Skin of body (tissue), 2 donors: Measurements from ENCODE around the gene CLEC3B. TPM values are rescaled to one million over a fixed set of nuclear protein-coding genes. Genes with fewer than 3 reads are reported as not detected.

Source experiments
- DNase-seq: peaks from one replicate; lab custom pipeline; 2025; lab: John Stamatoyannopoulos, UW
- total RNA-seq: library from RNA; depleted of rRNA; stranded (reverse); fragments of >200 nt; gene quantifications from one replicate; pipeline ENCODE4 v1.2.3, GENCODE V29; 2014

Gene CLEC3B
- total RNA-seq, 1 donor from 2014 or later, result 54.6 TPM

DNA sequence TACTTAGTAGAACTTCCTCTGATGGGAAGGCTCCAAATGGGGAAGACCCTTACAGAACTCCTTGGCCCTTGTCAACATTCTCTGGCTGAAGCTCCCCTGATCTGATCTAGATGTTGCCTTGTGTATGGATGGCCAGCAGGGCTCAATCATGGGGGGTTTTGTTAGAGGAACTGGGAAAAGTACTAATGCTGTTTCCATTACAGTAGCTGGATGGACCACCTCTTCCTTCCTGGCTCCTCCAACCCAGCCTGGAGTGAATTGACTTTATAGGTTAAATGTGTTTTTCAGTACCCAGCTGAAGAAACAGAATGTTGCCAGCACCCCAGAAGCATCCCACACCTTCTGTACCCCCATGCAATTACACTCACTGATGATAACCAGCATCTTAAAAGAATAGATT, 22.7 kb upstream of the CLEC3B start:
- no peak for DNase-seq

DNA sequence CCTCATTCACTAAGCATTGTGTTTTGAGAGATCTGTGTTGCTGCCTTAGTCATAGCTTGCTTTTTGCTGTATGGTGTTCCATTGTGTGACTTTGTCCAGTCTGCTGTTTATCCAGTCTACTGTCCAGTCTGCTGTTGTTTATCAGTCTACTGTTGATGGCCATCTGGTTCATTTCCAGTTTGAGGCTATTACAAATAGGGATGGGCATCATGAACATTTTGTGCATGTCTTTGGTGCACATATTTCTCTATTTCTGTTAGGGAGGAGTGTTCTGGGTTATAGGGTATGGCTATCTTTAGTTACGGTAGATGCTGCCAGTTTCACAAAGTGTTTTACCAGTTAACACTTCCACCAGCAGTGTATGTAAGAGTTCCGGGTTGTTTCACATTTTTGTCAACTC, 22.2 kb upstream of the CLEC3B start:
- no peak for DNase-seq

DNA sequence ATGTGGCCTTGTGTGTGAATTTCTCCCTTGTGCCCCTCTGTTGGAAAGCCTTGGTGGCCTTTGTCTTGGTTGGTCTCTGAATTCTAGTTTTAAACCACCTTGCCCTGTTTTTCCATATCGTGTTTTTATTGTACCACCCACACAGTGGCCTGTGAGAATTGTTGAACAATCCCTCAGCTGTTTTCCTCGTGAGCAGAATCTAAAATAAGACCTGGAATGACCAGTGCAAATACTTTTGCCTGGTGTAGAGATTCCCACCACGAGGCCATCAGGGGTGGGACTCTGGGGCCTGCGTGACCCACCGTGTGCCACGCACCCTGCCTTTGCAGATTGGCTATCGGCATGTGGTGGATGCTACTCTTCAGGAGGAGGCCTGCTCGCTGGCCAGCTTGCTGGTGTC, 19.0 kb upstream of the CLEC3B start:
- DNase-seq, result no peak

DNA sequence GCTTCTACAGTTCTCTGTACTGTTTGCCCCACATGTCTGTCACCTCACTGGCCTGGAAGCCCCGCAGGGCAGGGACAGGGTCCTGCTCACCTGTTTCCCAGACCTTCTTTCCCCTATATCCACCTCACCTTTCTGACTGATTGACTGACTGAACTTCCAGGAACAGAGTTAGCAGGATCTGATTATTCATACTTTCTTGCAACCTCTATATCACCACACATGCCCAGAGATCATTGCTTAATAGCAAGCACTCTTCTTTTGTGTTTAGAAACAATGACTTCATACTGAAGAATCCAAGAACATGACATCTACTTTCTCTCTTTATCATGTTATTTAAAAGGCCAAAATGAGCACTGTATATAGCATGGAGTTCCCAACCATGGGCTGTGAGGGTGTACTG, 18.0 kb upstream of the CLEC3B start:
- DNase-seq, result no peak

DNA sequence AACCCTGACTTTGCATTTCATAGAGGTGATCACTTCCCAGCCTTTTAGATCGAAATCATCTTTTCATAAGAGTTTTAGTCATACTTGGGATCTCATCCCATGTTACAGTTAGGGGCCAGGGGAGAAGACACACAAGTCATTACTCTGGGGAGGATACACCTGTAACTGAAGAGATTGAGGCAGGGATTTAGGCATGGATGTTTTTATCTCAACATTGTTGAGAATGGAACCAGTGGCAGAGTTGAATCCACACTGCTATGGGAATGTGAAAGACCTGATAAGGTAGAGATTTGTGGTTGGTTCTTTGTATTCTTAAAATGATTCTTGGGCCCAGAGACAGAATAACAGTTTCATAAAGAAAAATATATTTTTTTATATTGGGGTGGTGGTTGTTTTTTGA, 16.2 kb upstream of the CLEC3B start:
- DNase-seq, result no peak

DNA sequence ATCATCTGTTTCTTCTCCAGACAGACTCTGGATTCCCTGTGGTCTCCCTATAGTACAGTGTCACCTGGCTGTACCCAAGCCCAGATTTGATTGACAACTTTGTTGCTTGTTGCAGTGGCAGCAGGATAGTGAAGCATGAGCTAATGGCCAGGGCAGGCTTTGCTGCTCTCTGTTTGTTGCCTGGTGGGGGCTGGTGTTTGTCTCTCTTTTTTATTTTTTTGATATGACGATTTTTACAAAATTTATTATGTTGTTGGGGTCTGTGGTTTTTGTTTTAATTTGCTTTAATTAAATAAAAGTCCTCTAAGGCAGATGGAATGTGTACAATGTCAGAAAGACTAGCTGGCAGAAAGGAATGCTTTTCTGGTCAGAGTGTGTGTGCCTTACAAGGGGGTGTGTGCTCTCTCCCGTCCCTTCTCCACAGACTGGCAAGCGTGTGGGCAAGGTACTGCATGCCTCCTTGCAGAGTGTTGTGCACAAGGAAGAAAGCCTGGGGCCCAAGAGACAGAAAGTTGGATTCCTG, 15.2 kb upstream of the CLEC3B start:
- peak; percentile 77 for DNase-seq

DNA sequence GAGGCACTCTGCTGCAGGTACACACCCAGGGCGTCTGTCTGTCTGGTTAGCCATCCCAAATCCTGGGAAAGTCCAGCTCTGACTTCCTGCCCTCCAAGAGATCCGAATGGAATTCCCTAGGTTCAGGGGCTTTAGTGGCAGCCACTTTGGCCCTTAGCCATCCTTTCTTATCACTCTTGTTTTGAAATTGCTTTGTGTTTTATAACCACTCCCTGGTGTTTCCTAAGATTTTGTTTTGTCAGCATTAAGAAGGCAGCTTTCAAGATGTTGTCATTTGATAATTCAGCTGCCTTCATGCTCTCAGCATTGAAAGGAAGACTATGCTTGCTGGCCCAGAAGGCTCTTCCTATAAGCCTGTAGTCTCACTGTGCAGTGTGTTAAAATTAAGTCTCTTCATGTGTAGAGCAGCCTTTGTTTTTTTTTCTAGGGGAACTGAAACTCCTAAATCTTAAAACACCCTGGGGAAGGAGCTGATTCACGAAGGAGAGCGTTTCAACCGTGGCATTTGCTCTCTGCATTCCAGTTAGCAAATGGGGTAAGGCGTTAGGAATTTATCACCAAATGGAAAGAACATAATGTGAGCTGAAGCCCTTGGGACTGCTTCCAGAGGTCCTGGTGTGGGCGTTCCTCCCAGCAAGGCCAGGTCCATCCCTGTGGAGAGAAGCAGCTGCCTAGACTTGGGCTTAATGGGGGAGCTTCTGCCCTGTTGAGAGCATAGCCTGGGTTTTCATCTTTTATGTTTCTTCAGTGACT, 14.2 kb upstream of the CLEC3B start:
- peak; percentile 86 for DNase-seq

DNA sequence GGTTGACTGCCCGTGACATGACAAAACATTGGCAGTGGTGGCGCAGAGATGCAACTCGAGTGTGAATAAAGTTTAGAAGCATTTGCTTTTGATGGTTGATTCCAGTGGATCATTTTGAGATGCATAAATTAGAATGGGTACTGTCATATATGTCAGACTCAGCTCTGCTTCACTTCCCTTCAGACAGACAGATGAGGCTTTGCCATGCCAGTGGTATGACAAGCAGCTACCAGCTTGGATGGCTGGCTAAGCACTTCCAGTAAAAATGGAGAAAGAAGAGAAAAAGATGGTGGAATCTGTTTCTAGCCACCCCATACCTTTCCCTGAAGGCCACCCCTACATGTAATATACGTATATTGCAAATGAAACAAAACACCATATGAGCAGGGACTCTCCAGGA, 13.5 kb upstream of the CLEC3B start:
- no peak for DNase-seq

DNA sequence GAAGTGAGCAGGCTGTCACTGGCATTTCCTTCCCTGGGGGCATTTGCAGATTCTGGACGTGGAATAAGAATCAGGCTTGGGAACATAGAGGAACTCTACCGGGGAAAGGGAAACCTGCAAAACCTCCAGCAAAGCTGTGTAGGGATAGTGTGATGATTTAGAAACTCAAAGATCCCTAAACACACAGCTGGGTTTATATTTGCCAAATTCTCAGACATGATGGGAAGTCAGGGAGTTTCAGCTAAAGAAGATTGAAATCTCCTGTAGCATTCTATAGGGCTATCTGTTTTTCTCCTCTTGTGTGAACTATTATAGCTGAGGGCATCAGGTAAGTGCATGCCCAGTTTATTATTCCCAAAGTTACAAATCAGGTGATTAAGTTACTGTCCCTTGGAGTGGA, 9.2 kb upstream of the CLEC3B start:
- DNase-seq, result no peak

DNA sequence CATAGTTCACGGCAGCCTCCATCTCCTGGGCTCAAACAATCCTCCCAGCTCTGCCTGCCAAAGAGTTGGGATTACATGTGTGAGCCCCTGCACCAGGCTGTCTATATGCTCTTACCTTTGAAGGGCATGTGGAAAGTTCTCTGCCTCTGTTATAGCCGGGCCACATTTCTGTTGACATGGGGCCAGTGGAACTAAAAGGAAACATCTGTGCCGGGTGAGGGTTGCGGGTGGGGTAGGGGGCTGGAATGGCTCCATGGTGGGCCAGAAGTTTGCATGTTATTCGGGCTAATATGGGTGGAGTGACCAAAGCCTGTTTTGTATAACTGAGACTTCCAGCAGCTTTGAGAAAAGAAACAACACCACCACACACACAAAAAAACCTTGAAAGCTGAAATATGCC, 8.3 kb upstream of the CLEC3B start:
- peak; percentile 53 for DNase-seq

DNA sequence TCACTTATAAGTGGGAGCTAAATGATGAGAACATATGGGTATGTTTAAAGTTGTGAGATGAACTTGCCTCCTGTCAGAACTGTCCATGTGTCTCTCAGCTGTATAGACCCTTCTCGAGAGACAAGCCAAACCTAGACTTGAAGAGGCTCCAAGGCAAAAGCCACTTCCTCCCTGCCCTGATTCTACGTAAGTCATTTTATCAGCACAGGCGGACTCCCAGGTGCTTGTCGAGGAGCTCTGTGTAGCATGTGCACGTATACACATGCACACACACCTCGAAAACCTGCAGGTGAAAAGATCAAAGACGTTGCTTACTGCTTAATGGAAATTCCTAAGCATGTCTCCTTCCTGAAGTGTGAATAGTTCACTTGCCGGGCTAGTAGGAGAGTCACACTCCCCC, 5.6 kb upstream of the CLEC3B start:
- peak; percentile 71 for DNase-seq

DNA sequence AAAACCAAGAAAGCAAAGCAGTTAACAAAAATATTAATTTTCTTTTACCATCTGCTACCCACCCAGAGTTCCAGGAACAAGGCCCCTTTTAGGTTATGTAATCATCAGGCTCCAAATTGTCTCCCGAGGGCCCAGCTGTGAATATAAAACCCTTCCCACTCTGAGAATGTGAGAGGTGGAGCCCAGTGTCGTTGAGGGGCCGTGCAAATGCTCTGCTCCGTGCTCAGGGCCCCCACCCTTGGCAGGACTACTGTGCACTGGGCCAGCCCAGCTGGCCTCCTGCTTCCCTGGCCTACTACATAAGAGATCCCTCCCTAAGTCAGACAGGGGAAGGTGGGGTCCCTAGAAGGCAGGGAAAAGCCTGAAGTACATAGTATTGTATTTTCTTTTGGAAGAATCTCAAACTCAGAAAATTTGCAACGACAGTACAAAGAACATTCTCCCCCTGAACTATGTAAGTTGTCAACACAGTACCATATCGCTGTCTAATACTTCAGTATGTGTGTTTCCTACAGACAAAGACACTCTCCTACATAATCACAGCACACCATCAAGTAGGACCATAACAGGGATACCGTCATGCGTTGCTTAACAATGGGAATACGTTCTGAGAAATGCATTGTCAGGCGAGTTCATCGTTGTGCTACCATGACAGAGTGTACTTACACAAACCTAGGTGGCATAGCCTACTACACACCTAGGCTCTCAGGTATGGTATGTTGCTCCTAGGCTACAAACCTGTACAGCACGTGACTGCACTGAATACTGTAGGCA, 4.4 kb upstream of the CLEC3B start:
- peak; percentile 94 for DNase-seq

DNA sequence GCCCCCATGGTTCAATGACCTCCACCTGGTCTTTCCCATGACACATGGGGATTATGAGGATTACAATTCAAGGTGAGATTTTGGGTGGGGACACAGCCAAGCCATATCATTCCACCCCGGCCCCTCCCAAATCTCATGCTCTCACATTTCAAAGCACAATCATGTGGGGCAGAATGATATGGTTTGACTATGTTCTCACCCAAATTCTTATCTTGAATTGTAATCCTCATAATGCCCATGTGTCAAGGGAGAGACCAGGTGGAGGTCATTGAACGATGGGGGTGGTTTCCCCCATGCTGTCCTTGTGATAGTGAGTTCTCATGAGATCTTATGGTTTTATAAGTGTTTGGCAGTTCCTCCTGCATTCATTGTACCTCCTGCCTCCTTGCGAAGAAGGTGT, 2.4 kb upstream of the CLEC3B start:
- no peak for DNase-seq

DNA sequence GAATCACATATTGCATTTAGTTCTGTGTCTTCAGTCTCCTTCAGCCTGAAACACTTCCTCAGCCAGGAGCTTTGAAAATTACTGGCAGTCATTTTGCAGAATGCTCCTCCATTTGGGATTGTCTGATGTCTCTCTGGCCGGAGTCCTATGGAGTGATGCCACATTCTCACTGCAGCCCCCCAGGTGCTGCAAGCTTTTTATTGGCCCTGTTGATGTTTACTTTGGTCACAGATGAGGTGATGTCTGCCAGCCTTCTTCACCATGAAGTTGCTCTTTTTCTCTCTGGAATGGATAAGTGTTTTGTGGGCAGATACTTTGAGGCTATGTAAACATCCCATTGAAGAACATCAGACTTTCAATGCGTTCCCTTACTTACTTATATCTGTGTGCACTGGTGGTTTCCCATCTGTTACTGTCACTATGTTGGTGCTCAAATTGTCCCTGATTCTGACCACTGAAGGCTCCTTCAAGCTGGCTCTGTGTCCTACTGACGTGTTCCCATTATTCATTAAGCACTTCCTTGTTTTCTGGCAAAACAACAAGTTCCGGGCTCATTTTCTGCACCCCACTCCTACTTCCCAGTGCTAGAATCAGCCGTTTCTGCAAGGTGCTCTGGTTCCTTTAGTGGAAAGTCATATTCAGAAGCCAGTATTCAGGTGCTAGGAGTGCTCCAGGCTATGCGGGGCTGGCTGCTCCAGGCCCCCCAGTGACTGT, 1.4 kb upstream of the CLEC3B start:
- DNase-seq, result no peak

DNA sequence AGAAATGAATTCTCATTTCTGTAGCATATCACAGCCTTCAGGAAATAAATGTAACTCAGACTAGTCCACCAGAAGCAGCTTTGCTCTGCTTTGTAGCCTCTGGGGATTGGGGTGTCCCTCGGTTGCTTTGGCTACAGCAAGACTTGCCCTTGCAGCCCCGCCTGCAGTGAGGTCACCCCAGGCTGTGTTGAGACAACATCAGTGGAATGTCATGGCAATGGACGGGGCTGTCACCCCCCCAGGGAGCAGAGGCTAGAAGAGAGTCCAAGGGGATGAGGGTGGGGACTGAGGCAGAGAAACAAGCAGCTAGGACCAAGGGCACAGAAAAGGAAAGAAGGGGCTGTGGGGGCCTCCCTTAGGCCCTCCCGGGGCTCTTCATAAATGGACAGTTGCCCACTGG, 854 bp downstream of the CLEC3B start:
- peak; percentile 53 for DNase-seq

DNA sequence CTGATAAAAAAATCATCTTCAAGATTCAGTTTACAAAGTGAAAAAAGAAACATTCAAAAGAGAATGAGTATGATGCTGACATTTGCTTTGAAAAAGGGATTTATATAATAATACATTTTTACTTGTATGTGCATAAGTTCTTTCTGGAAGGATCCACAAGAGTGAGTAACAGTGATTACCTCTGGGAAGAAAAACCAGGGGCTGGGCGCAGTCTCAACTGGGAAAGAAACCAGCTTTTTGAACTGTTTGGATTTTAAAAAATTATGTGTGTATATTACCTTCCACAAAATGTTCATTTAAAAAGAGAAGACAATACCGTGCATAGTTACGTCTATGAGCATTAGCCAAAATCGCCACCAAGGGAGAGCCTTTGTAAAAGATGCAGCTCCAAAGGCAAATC, 1.3 kb downstream of the CLEC3B start:
- DNase-seq, result no peak

DNA sequence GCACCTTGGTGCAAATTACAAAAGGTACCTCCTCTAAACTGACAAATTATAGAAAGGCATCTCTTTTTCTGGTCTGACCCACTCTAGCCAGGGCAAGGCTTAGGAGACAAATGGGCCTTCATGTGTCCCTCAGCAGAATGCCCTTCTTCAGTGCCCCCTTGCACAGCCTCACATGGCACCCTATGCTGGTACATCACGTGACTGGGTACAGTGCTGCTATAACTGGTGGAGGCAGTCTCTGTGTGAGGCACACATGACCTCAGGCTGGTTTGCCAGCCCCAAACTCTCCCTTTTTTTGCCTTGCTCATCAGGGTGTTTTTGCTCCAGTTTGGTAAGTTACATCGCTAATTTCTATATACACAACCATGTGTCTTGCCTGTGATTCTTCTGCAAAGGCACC, 3.1 kb downstream of the CLEC3B start:
- DNase-seq, result no peak

DNA sequence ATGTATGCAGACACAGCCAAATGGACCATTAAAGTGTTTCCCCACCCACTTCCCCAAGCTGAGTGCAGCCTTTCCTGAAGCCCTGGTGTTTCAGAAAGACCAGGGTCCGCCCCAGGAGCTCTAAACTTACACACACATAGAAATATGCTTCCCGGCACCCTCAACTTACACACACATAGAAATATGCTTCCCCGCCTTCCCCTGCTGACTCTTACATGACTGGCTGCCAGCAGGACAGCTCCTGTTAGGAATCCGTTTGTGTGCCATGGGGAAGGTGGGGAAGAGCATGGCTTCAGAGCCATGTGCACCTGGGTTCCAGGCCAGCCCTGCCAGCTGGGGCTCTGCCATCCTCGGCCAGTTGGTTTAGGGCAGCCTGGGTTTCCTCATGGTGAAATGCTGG, 3.6 kb downstream of the CLEC3B start:
- peak; percentile 45 for DNase-seq

DNA sequence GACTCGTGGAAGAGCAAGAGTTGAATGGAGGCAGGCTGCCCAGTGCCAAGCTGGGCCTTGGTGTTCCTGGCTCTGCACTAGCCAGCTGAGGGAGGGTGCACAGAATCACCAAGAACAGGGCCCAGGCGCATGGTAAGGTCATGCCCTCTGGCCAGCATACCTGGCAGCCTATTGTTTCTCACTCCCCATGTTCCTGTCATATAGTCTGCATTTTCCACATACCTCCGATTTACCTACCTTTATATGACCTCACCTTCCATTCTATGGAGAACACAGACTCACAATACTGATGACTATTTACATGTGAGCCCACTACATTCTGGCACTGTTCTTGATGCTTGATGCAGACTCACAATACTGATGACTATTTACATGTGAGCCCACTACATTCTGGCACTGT, 5.4 kb downstream of the CLEC3B start:
- no peak for DNase-seq

DNA sequence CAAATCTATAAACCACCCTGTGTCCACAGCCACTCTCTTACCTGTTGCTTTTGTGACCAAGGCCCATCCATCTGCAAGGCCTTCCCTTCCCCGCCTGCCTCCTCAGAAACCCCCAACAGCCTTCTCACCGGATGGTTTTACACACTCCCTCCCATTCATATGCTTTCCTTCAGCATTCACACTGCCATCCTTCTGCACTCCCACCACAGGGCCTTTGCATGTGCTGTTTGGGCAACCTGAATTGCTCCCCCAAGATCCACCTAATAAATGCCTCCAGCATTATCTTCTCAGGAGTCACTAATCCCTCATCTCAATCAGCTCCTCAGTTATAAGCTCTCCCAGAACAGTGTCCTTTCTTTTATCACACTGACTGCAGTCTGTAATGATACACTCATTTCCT, 6.0 kb downstream of the CLEC3B start:
- DNase-seq, result no peak

DNA sequence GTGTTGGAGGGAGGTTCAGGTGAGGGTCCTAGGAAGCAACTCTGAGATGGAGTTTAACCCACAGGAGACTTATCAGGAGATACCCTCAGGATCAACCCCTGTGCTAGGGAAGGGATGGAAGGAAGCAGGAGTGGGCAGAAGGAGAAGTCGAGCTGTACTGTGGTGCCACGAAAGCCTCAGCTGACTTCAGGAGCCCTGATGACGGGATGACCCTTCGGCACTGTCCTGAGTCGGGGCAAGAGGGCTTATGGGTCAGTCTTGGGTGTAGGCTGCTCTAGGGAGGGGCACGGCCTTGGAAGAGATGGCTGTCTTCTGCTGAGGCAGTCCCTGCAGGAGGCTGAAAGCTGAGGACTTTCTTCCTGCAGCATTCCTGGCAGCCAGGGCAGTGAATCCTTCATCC, 7.7 kb downstream of the CLEC3B start:
- no peak for DNase-seq

DNA sequence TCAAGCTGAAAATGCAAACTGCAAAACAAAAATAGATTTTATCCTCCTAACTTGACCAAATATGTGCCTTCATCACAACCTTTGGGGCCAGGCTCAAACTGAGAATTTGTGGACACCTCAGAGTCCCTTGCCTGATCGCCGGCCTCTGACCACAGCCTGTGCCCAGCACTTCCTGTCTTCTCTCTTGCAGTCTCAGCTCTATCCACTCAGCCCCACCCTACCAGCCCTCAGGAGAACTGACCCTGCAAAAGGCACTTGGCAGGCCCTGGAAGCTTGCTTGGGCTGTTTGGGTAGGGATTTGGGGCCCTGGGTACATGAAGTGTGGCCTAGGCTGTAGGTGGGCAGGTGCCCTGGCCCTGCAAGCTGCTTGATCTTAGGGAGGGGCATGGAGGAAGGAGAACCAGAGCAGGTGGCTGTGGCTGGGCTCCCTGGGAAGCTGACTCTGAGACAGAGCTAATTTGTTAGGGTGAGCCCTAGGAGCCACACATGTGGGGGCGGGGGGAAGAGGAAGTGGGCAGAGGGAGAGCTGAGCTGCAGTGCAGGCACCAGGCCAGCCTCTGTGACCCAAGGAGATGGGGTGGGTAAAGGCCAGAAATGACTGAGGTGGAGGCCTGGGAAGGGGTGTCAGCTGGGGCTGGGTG, 8.6 kb downstream of the CLEC3B start:
- DNase-seq, result no peak
